GM18858 (cell line): ENCODE data around the gene PLAAT2.
"Not testable (repeated sequence)": the region's sequence is repeated elsewhere in the genome, so short reads cannot be mapped to it uniquely, and the experiment has no call there.

ENCODE experiments used
- ATAC-seq: cut with Tn5 transposase; IDR thresholded peaks from one replicate; pipeline ENCODE4 v1.9.1; 2021; ENCODE audit not compliant: unreplicated experiment

Gene PLAAT2

GRCh38 chr11:63578882-63579281, 15.7 kb upstream of the PLAAT2 start:
- not testable (repeated sequence) for ATAC-seq

- ATAC-seq, result no peak
Measured at GRCh38 chr11:63574856-63575602, 11.8 kb upstream of the PLAAT2 start.

- ATAC-seq, result no peak
Measured at GRCh38 chr11:63573881-63574855, 11.0 kb upstream of the PLAAT2 start.

- ATAC-seq, result no peak
Measured at GRCh38 chr11:63572026-63572688, 9.0 kb upstream of the PLAAT2 start.

GRCh38 chr11:63569570-63569969, 6.4 kb upstream of the PLAAT2 start:
- no peak for ATAC-seq

- ATAC-seq, result peak; percentile 68
Measured at GRCh38 chr11:63567044-63567840, 4.1 kb upstream of the PLAAT2 start.

GRCh38 chr11:63564784-63565350, 1.7 kb upstream of the PLAAT2 start:
- ATAC-seq, result no peak

GRCh38 chr11:63564056-63564774, 1.0 kb upstream of the PLAAT2 start:
- ATAC-seq, result peak; percentile 69

GRCh38 chr11:63560506-63561180, 2.5 kb downstream of the PLAAT2 start:
- no peak for ATAC-seq

GRCh38 chr11:63558459-63559157, 4.6 kb downstream of the PLAAT2 start:
- no peak for ATAC-seq

- no peak for ATAC-seq
Measured at GRCh38 chr11:63557570-63557969, 5.6 kb downstream of the PLAAT2 start.

- ATAC-seq, result no peak
Measured at GRCh38 chr11:63556404-63557013, 6.7 kb downstream of the PLAAT2 start.

- ATAC-seq, result no peak
Measured at GRCh38 chr11:63554877-63555223, 8.3 kb downstream of the PLAAT2 start.

GRCh38 chr11:63553759-63554158, 9.4 kb downstream of the PLAAT2 start:
- ATAC-seq, result peak; percentile 76

- ATAC-seq, result no peak
Measured at GRCh38 chr11:63552921-63553320, 10.3 kb downstream of the PLAAT2 start.

GRCh38 chr11:63551889-63552266, 11.3 kb downstream of the PLAAT2 start:
- no peak for ATAC-seq

- ATAC-seq, result no peak
Measured at GRCh38 chr11:63551091-63551888, 11.9 kb downstream of the PLAAT2 start.
